Brain microvascular endothelial cell (primary cell): ENCODE data around the gene TPD52L1.

Source experiments
- DNase-seq: peaks from one replicate; pipeline ENCODE4 v3.0.0-alpha.2; 2020
- H3K27ac ChIP-seq: fragments of 250-450 bp; sonication (Bioruptor Pico); 2 replicates; pipeline ENCODE4 v1.5.1; 2020; ENCODE audit warnings: mild to moderate bottlenecking, moderate library complexity
- H3K27me3 ChIP-seq: fragments of 250-450 bp; sonication (Bioruptor Pico); replicated peaks from 2 replicates; pipeline ENCODE4 v1.5.1; 2020; ENCODE audit warnings: mild to moderate bottlenecking
- H3K36me3 ChIP-seq: fragments of 250-450 bp; sonication (Bioruptor Pico); replicated peaks from 2 replicates; pipeline ENCODE4 v1.5.1; 2020; ENCODE audit warnings: mild to moderate bottlenecking
- H3K4me3 ChIP-seq: 2 replicates; pipeline ENCODE4 v1.5.1; 2011; ENCODE audit warnings: low read depth, mild to moderate bottlenecking, control low read depth, low read length, moderate library complexity
- in situ Hi-C: cut with HindIII; loops from 2 replicates; pipeline ENCODE4 v1.10.0; 2017; ENCODE audit warnings: low sequenced_read_pairs, low pct_ligation_motif_present
- TF ChIP-seq, protein P1 (sequence below): IDR thresholded peaks from 2 replicates; pipeline ENCODE4 v1.5.1; 2011; ENCODE audit warnings: low read depth, mild to moderate bottlenecking, moderate library complexity, low read length, control low read depth, inconsistent platforms; ENCODE audit errors: missing control alignments

TPD52L1 gene

DNA sequence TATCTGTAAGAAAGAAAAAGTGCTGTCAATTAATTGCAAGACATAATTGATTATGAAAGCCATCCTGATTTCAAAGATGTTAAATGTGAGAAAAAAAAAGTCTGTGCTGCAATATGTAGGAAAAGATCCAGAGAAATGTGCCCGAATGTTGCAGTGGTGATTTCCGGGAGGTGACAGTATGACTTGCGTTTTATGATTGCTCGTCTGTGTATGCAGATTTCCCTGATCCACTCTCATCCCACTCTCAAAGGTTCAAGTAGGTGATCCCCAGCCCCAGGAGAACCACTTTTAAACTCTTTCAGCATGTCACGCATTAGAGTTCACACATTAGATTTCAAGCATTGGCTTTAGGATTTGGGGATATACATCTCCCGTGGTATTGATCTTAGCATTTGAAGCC, 57.8 kb downstream of the TPD52L1 start:
- H3K36me3 ChIP-seq: no peaks in the 10 kb centered on the region
- no peaks in the 10 kb centered on the region for H3K27me3 ChIP-seq
- DNase-seq: no peak
- TF ChIP-seq, protein P1, sequence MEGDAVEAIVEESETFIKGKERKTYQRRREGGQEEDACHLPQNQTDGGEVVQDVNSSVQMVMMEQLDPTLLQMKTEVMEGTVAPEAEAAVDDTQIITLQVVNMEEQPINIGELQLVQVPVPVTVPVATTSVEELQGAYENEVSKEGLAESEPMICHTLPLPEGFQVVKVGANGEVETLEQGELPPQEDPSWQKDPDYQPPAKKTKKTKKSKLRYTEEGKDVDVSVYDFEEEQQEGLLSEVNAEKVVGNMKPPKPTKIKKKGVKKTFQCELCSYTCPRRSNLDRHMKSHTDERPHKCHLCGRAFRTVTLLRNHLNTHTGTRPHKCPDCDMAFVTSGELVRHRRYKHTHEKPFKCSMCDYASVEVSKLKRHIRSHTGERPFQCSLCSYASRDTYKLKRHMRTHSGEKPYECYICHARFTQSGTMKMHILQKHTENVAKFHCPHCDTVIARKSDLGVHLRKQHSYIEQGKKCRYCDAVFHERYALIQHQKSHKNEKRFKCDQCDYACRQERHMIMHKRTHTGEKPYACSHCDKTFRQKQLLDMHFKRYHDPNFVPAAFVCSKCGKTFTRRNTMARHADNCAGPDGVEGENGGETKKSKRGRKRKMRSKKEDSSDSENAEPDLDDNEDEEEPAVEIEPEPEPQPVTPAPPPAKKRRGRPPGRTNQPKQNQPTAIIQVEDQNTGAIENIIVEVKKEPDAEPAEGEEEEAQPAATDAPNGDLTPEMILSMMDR: no peak
- H3K4me3 ChIP-seq: no peak overlapping the region
- in situ Hi-C loops: no loop called here
- no peak overlapping the region for H3K27ac ChIP-seq

DNA sequence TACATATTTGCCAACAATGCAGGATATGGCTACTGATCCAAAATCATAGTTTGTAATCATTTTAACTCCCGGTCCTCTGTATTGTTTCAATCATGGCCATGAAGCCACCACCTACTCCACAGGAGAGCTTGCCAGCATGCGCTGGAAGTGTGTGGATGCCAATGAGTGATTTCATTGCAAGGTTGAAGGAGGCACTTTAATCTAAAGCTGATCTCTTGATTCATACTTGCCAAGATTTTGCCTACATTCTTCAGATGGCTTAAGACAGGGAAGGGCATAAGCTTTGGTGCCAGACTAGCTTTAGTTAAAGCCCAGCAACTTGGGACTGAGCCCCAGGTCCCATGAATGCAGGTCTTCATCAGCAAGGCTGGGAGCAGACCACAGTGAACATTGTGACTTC, 58.8 kb downstream of the TPD52L1 start:
- H3K4me3 ChIP-seq: no peak overlapping the region
- no peak overlapping the region for H3K27ac ChIP-seq
- H3K27me3 ChIP-seq: no peaks in the 10 kb centered on the region
- in situ Hi-C loops: no loop called here
- DNase-seq: no peak
- H3K36me3 ChIP-seq: no peaks in the 10 kb centered on the region
- TF ChIP-seq, protein P1: no peak

DNA sequence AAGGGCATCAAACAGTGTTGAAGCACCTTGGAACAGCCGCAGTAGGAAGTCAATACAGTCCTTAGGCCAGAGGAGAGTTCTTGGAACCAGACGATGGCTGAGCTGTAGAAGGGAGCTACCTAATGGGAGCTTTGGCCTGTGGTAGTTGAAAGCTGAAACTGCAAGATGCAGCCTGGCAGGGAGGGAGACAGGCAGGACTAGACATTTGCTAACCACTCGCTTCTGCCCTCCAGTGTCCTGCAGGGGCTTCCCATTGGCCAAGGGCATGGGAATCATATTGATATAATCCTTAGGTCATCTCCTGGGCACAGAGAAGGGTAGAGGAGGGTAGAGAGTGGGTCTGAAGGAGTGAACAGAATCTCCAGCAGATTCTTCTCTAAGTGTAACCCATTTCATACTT, 60.4 kb downstream of the TPD52L1 start:
- in situ Hi-C loops: no loop called here
- H3K27me3 ChIP-seq: no peaks in the 10 kb centered on the region
- TF ChIP-seq, protein P1: no peak
- H3K4me3 ChIP-seq: no peak overlapping the region
- H3K27ac ChIP-seq: no peak overlapping the region
- DNase-seq: no peak
- no peaks in the 10 kb centered on the region for H3K36me3 ChIP-seq

DNA sequence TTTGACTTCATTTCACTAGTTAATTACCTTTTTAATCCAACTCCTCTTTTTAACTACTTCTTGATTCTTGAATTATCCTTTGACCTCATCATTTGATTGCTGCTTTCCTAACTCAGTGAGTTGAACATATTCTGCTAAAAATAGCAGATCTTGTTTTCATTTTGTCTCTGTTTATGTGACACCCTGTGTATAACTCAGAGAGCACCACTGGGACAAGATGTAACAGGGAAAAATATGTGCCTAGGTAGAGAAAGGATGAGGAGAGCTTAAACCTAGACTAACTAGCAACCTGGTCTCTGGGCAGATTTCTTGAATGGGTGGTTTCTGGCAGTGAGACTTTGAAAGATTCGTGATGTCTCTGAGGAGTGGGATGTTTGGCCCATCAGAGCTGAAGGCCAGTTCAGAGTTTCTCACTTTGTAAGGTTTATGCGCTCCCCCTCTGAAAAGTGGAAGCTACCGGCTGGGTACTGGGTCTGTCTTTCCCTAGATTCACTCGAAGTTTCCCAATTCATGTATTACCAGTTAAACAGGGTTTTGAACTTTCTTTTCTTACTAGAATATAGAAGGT, 61.8 kb downstream of the TPD52L1 start:
- Histone ChIP-seq H3K27ac (no peak overlapping the region), H3K4me3 (no peak overlapping the region), H3K36me3 (no peaks in the 10 kb centered on the region), H3K27me3 (no peaks in the 10 kb centered on the region)
- in situ Hi-C loops: no loop called here
- DNase-seq: no peak
- TF ChIP-seq, protein P1: no peak

DNA sequence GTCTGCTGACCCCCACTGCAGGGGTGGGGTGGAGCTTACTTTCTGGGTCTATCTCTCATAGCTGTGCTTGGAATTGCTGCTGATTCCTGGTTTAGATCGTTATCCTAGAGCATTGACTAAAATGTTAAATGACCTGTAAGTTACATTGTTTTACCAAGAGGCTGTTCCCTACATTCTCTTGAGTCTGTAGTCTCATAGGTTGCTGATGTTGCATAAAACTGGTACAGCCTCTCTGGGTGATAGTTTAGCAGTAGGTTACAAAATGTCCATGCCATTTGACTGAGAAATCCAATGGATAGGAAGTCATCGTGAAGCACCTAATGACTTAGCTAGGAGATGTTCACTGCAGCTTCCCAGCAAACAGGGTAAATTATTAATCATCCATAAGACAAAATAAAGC, 62.4 kb downstream of the TPD52L1 start:
- no peak overlapping the region for H3K4me3 ChIP-seq
- in situ Hi-C loops: no loop called here
- H3K36me3 ChIP-seq: no peaks in the 10 kb centered on the region
- no peak for DNase-seq
- H3K27ac ChIP-seq: no peak overlapping the region
- no peaks in the 10 kb centered on the region for H3K27me3 ChIP-seq
- TF ChIP-seq, protein P1: no peak

DNA sequence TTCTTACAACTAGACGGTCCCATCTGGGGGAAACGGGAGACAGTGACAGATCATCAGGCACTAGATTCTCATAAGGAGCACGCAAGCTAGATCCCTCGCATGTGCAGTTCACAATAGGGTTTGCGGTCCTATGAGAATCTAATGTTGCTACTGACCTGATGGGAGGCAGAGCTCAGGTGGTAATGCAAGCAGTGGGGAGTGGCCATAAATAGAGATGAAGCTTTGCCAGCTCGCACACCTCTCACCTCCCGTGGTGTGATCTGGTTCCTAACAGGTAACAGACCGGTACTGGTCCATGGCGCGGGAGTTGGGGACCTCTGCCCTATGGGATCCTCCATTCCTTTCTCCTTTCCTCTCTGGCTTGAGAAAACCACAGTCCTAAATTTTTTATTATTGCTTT, 63.8 kb downstream of the TPD52L1 start:
- DNase-seq: no peak
- no peaks in the 10 kb centered on the region for H3K36me3 ChIP-seq
- no peak overlapping the region for H3K4me3 ChIP-seq
- H3K27me3 ChIP-seq: no peaks in the 10 kb centered on the region
- H3K27ac ChIP-seq: no peak overlapping the region
- TF ChIP-seq, protein P1: no peak
- in situ Hi-C loops: no loop called here
